ENCODE data around the gene LRMDA.

GRCh38 chr10:76328348-76328747 lies 896.9 kb downstream of the LRMDA start:
- TF ChIP-seq CTCF (IDR thresholded peaks at IDR 0.05) (no peak), EZH2 (IDR thresholded peaks at IDR 0.05) (no peak)

Measured in neural progenitor cell (in vitro differentiated cells).